AG09309 (cell line): ENCODE measurements around the gene MAML2.
"Not testable (repeated sequence)": the region's sequence is repeated elsewhere in the genome, so short reads cannot be mapped to it uniquely, and the experiment has no call there.

Experiments
- DNase-seq: peaks from one replicate; pipeline ENCODE4 v3.0.0-alpha.2; 2010; ENCODE audit warnings: low read depth
- H3K4me3 ChIP-seq: 2 replicates; pipeline ENCODE4 v1.5.1; 2011; ENCODE audit warnings: mild to moderate bottlenecking, low read depth, low read length, moderate library complexity; ENCODE audit not compliant: control insufficient read depth
- CTCF ChIP-seq: IDR thresholded peaks from 2 replicates; pipeline ENCODE4 v1.5.1; 2011; ENCODE audit warnings: mild to moderate bottlenecking, low read depth, low read length, inconsistent platforms; ENCODE audit not compliant: insufficient read depth, control insufficient read depth; ENCODE audit errors: missing control alignments

The MAML2 gene

GRCh38 chr11:96275801-96276594 is 67.0 kb downstream of the MAML2 start:
- no peak for TF ChIP-seq CTCF
- DNase-seq, result no peak
- no peak overlapping the region for H3K4me3 ChIP-seq

GRCh38 chr11:96273507-96273906 is 69.5 kb downstream of the MAML2 start:
- DNase-seq, result no peak
- TF ChIP-seq CTCF, result no peak
- H3K4me3 ChIP-seq, result no peak overlapping the region

DNA sequence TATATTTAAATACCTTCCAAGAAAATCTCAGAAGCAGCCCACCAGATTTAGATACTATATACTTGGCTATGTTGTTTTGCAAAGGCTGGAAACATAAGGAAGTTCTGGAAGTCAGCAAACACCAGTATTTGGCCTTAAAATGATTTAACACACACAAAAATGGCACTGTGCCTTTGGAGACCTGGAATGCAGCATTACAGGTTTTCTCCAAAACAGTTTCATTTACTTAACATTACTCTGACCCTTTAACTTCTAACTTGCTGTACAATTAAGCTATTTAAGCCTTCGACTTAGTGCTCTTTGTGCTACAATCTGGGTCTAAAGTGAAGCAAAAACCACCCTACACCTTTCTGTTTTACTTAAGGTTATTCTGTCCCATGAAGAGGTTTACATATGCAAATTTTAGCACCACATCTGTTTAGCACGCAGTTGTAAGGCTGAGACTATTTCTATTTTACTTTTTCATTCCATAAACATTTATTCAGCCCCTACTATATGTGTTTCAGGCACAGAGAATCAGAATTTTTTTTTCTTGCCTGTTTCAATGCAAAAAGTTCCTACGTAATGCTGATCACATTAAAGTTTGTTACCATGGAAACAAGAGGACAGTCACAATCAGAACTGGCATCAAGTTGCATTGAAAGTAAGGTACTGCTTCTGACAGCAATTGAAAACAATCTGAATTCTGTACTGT is 70.3 kb downstream of the MAML2 start:
- no peak for TF ChIP-seq CTCF
- no peak overlapping the region for H3K4me3 ChIP-seq

GRCh38 chr11:96271777-96272176 is 71.2 kb downstream of the MAML2 start:
- no peak for DNase-seq
- H3K4me3 ChIP-seq, result no peak overlapping the region
- TF ChIP-seq CTCF, result no peak

More for the DNA sequence above, 70.3 kb downstream of the MAML2 start:
- no peak for DNase-seq

GRCh38 chr11:96271352-96271751 is 71.6 kb downstream of the MAML2 start:
- H3K4me3 ChIP-seq, DNase-seq: not testable (repeated sequence)

- DNase-seq, H3K4me3 ChIP-seq: not testable (repeated sequence)
These were observed 74.5 kb downstream of the MAML2 start for GRCh38 chr11:96268527-96268926.

GRCh38 chr11:96267496-96268032 is 75.4 kb downstream of the MAML2 start:
- no peak for DNase-seq
- no peak for TF ChIP-seq CTCF
- H3K4me3 ChIP-seq, result no peak overlapping the region
